Measurements from ENCODE around the gene ARHGAP10. TPM values are rescaled to one million over a fixed set of nuclear protein-coding genes. Genes with fewer than 3 reads are reported as not detected.

The ARHGAP10 gene
- total RNA-seq, 3 donors from 2014 or later (not counting 1 experiment from before 2014, with no cell fraction given): 13.9 to 28.7 (median 23.2) TPM

GRCh38 chr4:147789596-147789995 is 57.7 kb downstream of the ARHGAP10 start:
- H3K4me3 ChIP-seq (ENCODE audit: low read length): no peak overlapping the region
- no peaks in the 10 kb centered on the region for H3K9me3 ChIP-seq (ENCODE audit: control insufficient read depth, insufficient read depth, low read length)
- no peak for TF ChIP-seq CTCF (IDR thresholded peaks at IDR 0.05)
- no peaks in the 10 kb centered on the region for H3K27me3 Mint-ChIP-seq (ENCODE audit: low read depth in 2 of 2)
- no peak for ATAC-seq
- 100% methylated on average over 1 of the region's 2 CpGs for WGBS (ENCODE audit: insufficient coverage)
- no peak overlapping the region for H3K27ac Mint-ChIP-seq
- H3K27ac ChIP-seq (ENCODE audit: low read length): no peak overlapping the region
- no peak overlapping the region for H3K4me3 Mint-ChIP-seq
- H3K4me1 Mint-ChIP-seq: peaks cover 54 to 58% of the 10 kb centered on the region in 2 donors
- no peaks in the 10 kb centered on the region for H3K36me3 ChIP-seq (ENCODE audit: control insufficient read depth, insufficient read depth, low read length)
- no peaks in the 10 kb centered on the region for H3K36me3 Mint-ChIP-seq
- peaks cover 9% of the 10 kb centered on the region for H3K4me1 ChIP-seq (ENCODE audit: control insufficient read depth, insufficient read depth, low read length)
- H3K9me3 Mint-ChIP-seq: no peaks in the 10 kb centered on the region
- DNase-seq: no peak
- intact Hi-C loops (cut with micrococcal nuclease): no loop called here
- H3K27me3 ChIP-seq (ENCODE audit: control insufficient read depth, insufficient read depth, low read length): no peaks in the 10 kb centered on the region

- Mint-ChIP-seq H3K36me3 (no peaks in the 10 kb centered on the region), H3K27ac (no peak overlapping the region), H3K4me1 (peaks cover 57 to 60% of the 10 kb centered on the region in 2 donors), H3K4me3 (no peak overlapping the region), H3K27me3 (ENCODE audit: low read depth in 2 of 2) (no peaks in the 10 kb centered on the region), H3K9me3 (no peaks in the 10 kb centered on the region)
- ATAC-seq (no peak), DNase-seq (no peak)
- no peak overlapping the region for H3K4me3 ChIP-seq (ENCODE audit: low read length)
- H3K9me3 ChIP-seq (ENCODE audit: control insufficient read depth, insufficient read depth, low read length): no peaks in the 10 kb centered on the region
- intact Hi-C loops (cut with micrococcal nuclease): loop anchor here (10.0 kb wide), 1 partner anchor 154 kb away; no protein-coding TSS in a partner anchor
- peaks cover 14% of the 10 kb centered on the region for H3K4me1 ChIP-seq (ENCODE audit: control insufficient read depth, insufficient read depth, low read length)
- 75% methylated on average over 1 of the region's 2 CpGs for whole genome bisulfite sequencing (ENCODE audit: insufficient coverage)
- no peak overlapping the region for H3K27ac ChIP-seq (ENCODE audit: low read length)
- H3K27me3 ChIP-seq (ENCODE audit: control insufficient read depth, insufficient read depth, low read length): no peaks in the 10 kb centered on the region
- no peak for TF ChIP-seq CTCF (IDR thresholded peaks at IDR 0.05)
- H3K36me3 ChIP-seq (ENCODE audit: control insufficient read depth, insufficient read depth, low read length): no peaks in the 10 kb centered on the region
Measured at GRCh38 chr4:147790412-147790811, 58.5 kb downstream of the ARHGAP10 start.

- Mint-ChIP-seq H3K4me3 (no peak overlapping the region), H3K27ac (no peak overlapping the region), H3K36me3 (no peaks in the 10 kb centered on the region), H3K27me3 (ENCODE audit: low read depth in 2 of 2) (no peaks in the 10 kb centered on the region), H3K9me3 (no peaks in the 10 kb centered on the region), H3K4me1 (peaks cover 50 to 52% of the 10 kb centered on the region in 2 donors)
- no peak overlapping the region for H3K27ac ChIP-seq (ENCODE audit: low read length)
- no peaks in the 10 kb centered on the region for H3K9me3 ChIP-seq (ENCODE audit: control insufficient read depth, insufficient read depth, low read length)
- WGBS (ENCODE audit: insufficient coverage): 95% methylated on average over 16 of the region's 17 CpGs
- no peaks in the 10 kb centered on the region for H3K27me3 ChIP-seq (ENCODE audit: control insufficient read depth, insufficient read depth, low read length)
- no peaks in the 10 kb centered on the region for H3K36me3 ChIP-seq (ENCODE audit: control insufficient read depth, insufficient read depth, low read length)
- intact Hi-C loops (cut with micrococcal nuclease): loop anchor here (10.0 kb wide), 1 partner anchor 153 kb away; no protein-coding TSS in a partner anchor
- ATAC-seq (no peak), DNase-seq (no peak)
- peaks cover 15% of the 10 kb centered on the region for H3K4me1 ChIP-seq (ENCODE audit: control insufficient read depth, insufficient read depth, low read length)
- TF ChIP-seq CTCF (IDR thresholded peaks at IDR 0.05): no peak
- no peak overlapping the region for H3K4me3 ChIP-seq (ENCODE audit: low read length)
Measured at GRCh38 chr4:147791341-147791740, 59.5 kb downstream of the ARHGAP10 start.

GRCh38 chr4:147791865-147792264 is 60.0 kb downstream of the ARHGAP10 start:
- DNase-seq: no peak
- no peaks in the 10 kb centered on the region for H3K9me3 ChIP-seq (ENCODE audit: control insufficient read depth, insufficient read depth, low read length)
- no peaks in the 10 kb centered on the region for H3K27me3 Mint-ChIP-seq (ENCODE audit: low read depth in 2 of 2)
- no peak for TF ChIP-seq CTCF (IDR thresholded peaks at IDR 0.05)
- H3K36me3 ChIP-seq (ENCODE audit: control insufficient read depth, insufficient read depth, low read length): no peaks in the 10 kb centered on the region
- H3K4me1 ChIP-seq (ENCODE audit: control insufficient read depth, insufficient read depth, low read length): peaks cover 15% of the 10 kb centered on the region
- H3K4me1 Mint-ChIP-seq: peaks cover 47 to 51% of the 10 kb centered on the region in 2 donors
- no peak overlapping the region for H3K27ac ChIP-seq (ENCODE audit: low read length)
- intact Hi-C loops (cut with micrococcal nuclease): loop anchor here (10.0 kb wide), 1 partner anchor 153 kb away; no protein-coding TSS in a partner anchor
- 98% methylated on average over 8 of the region's 8 CpGs for WGBS (ENCODE audit: insufficient coverage)
- H3K27ac Mint-ChIP-seq: peak overlapping the region in 1 of 2 donors; percentile 75
- no peaks in the 10 kb centered on the region for H3K36me3 Mint-ChIP-seq
- H3K9me3 Mint-ChIP-seq: no peaks in the 10 kb centered on the region
- ATAC-seq: no peak
- H3K4me3 ChIP-seq (ENCODE audit: low read length): no peak overlapping the region
- H3K27me3 ChIP-seq (ENCODE audit: control insufficient read depth, insufficient read depth, low read length): no peaks in the 10 kb centered on the region
- H3K4me3 Mint-ChIP-seq: peak overlapping the region; percentile 11
